ENCODE results near the gene PAQR7. TPM values are rescaled to one million over a fixed set of nuclear protein-coding genes. Genes with fewer than 3 reads are reported as not detected.

Gene PAQR7
- total RNA-seq, 1 experiment from 2014 or later = 14.1 TPM

DNA sequence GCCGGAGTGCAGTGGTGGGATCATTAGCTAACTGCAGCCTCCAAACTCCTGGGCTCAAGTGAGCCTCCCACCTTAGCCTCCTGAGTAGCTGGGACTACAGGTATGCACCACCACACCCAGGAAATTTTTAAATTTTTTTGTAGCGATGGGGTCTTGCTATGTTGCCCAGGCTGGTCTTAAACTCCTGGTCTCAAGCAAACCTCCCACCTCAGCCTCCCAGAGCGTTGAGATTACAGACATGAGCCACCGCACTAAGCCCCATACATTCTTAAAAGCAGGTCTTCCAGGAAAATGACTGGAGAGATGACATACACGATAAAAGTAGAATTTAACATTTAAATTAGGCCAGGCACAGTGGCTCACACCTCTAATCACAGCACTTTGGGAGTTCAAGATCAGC lies 42.4 kb downstream of the PAQR7 start:
- DNase-seq (ENCODE audit: low read depth) = no peak
- in situ Hi-C loops (cut with HindIII; ENCODE audit: low pct_unique_long_range_greater_than_20kb, low sequenced_read_pairs) = no loop called here

GRCh38 chr1:25832336-25833037 lies 43.0 kb downstream of the PAQR7 start:
- DNase-seq (ENCODE audit: low read depth) = no peak
- in situ Hi-C loops (cut with HindIII; ENCODE audit: low pct_unique_long_range_greater_than_20kb, low sequenced_read_pairs) = no loop called here

GRCh38 chr1:25831569-25832196 lies 43.8 kb downstream of the PAQR7 start:
- in situ Hi-C loops (cut with HindIII; ENCODE audit: low pct_unique_long_range_greater_than_20kb, low sequenced_read_pairs) = no loop called here

DNA sequence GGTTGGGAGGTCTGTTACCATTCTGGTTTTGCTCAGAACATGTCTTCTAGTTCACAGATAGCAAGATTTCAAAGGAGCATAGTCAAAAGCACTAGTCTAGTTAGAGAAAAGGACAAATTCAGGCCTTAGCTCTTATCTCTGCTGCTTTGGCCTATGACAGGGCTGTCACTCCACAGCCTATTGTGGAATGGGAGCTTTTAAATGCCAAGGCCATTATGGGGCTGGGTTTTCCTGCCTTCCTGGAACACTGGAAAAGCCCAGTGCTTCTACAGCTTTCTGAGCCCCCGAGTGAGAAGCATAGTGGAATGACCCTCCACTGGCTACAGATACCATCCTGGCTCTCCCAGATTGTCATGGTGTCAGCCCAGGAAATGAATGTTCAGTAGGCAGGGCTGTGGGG lies 46.5 kb downstream of the PAQR7 start:
- DNase-seq (ENCODE audit: low read depth) = no peak
- in situ Hi-C loops (cut with HindIII; ENCODE audit: low pct_unique_long_range_greater_than_20kb, low sequenced_read_pairs) = no loop called here

More at GRCh38 chr1:25831569-25832196, 43.8 kb downstream of the PAQR7 start:
- DNase-seq (ENCODE audit: low read depth) = no peak

DNA sequence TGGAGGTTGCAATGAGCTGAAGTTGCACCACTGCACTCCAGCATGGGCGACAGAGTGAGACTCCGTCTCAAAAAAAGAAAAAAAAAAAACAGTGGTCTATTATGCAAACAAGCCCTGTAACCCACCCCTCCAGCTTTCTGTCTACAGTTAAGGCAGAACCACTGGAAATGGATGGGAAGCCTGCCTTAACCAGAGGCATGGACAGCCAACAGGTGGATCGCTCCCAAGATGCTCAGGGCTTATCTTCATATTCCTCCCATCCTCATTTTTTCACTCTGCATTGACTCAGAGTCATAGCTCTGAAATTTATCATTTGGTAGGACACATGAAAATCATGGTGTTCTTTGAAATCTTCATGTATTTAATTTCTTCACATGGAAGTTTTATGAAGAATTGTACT lies 47.0 kb downstream of the PAQR7 start:
- DNase-seq (ENCODE audit: low read depth) = no peak
- in situ Hi-C loops (cut with HindIII; ENCODE audit: low pct_unique_long_range_greater_than_20kb, low sequenced_read_pairs) = no loop called here

DNA sequence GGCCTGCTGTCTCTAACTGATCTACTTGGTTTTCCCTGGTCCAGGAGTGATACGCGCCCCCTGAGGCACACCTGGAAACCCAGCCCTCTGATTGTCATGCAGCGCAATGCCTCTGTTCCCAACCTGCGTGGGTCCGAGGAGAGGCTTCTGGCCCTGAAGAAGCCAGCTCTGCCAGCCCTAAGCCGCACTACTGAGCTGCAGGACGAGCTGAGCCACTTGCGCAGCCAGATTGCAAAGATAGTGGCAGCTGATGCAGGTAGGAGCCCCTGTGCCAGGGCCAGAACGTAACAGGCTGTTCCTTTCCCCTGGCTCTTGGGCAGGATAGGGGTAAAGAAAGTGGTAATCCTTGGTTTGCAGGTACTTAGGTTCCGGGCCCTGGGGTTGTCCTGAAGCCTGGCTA lies 48.9 kb downstream of the PAQR7 start:
- no peak for DNase-seq (ENCODE audit: low read depth)
- in situ Hi-C loops (cut with HindIII; ENCODE audit: low pct_unique_long_range_greater_than_20kb, low sequenced_read_pairs) = no loop called here

GRCh38 chr1:25825605-25826004 lies 49.9 kb downstream of the PAQR7 start:
- DNase-seq (ENCODE audit: low read depth) = no peak
- in situ Hi-C loops (cut with HindIII; ENCODE audit: low pct_unique_long_range_greater_than_20kb, low sequenced_read_pairs) = no loop called here

GRCh38 chr1:25821630-25822091 lies 53.8 kb downstream of the PAQR7 start:
- DNase-seq (ENCODE audit: low read depth) = peak; percentile 51
- in situ Hi-C loops (cut with HindIII; ENCODE audit: low pct_unique_long_range_greater_than_20kb, low sequenced_read_pairs) = no loop called here

GRCh38 chr1:25821112-25821476 lies 54.4 kb downstream of the PAQR7 start:
- DNase-seq (ENCODE audit: low read depth) = no peak
- in situ Hi-C loops (cut with HindIII; ENCODE audit: low pct_unique_long_range_greater_than_20kb, low sequenced_read_pairs) = no loop called here

- in situ Hi-C loops (cut with HindIII; ENCODE audit: low pct_unique_long_range_greater_than_20kb, low sequenced_read_pairs) = no loop called here
- peak; percentile 46 for DNase-seq (ENCODE audit: low read depth)
These were observed 55.0 kb downstream of the PAQR7 start for GRCh38 chr1:25820247-25821111.

DNA sequence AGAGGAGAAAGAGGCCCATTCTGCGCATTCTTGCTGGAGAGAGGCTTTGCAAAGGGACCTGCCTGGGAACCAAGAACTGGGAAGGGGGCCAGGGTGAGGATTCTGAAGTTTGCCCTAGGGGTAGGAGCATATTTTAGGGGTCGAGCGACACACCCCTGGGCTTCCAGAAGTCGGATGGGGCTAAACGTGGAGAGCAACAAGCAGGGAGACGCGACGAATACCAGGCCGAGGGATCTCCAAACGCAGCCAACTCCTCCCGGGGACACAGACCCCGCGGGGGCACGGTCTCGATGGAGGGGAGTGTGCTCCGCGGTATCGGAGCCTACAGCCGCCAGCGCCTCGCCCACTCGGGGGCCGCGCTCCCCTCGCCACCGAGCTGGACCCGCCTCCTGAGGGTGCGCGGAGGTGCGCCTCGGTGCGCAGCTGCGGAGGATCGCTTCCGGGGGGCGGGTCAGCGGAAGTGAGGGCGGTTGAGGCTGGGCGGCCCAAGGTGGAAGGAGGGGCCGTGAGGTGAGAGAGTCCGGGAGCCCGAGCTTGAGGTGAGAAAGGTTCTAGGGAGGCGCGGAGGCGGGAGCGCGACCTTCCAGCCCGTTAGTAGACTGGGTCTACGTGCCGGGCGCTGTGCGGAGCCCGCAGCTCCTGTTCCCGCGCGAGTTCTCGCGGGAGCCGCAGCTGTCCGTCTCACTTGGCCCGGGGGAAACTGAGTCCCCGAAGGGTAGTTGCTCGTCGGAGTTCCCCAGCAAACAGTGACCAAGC lies 55.8 kb downstream of the PAQR7 start, which contains the start of gene MTFR1L:
MTFR1L (plus strand) TSS at position 464 of the 756 bp plus-strand sequence. CDS start 3,151 bp downstream, outside the sequence.
- in situ Hi-C loops (cut with HindIII; ENCODE audit: low pct_unique_long_range_greater_than_20kb, low sequenced_read_pairs) = no loop called here
- DNase-seq (ENCODE audit: low read depth) = peak; percentile 85

DNA sequence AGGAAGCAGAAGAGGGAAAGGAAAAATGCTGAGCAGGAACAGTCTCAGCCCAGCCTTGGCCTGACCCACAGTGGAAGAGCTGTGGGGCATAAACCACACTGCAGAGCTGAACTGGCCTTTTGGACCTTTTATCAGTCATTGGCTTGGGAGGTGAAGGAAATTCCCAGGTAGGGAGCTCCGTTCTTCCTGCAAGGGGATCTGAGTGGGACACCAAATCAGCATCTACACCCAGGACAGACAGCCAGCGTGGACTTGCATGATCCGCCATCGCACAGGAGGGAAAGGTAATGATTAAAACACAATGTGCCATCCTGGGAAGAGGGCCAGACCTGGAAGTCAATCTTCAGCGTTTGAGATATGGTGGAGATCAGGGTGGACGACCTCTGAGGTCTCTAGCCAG lies 56.9 kb downstream of the PAQR7 start:
- DNase-seq (ENCODE audit: low read depth) = no peak
- in situ Hi-C loops (cut with HindIII; ENCODE audit: low pct_unique_long_range_greater_than_20kb, low sequenced_read_pairs) = no loop called here

- in situ Hi-C loops (cut with HindIII; ENCODE audit: low pct_unique_long_range_greater_than_20kb, low sequenced_read_pairs) = no loop called here
- no peak for DNase-seq (ENCODE audit: low read depth)
These were observed 57.5 kb downstream of the PAQR7 start for GRCh38 chr1:25817840-25818501.

DNA sequence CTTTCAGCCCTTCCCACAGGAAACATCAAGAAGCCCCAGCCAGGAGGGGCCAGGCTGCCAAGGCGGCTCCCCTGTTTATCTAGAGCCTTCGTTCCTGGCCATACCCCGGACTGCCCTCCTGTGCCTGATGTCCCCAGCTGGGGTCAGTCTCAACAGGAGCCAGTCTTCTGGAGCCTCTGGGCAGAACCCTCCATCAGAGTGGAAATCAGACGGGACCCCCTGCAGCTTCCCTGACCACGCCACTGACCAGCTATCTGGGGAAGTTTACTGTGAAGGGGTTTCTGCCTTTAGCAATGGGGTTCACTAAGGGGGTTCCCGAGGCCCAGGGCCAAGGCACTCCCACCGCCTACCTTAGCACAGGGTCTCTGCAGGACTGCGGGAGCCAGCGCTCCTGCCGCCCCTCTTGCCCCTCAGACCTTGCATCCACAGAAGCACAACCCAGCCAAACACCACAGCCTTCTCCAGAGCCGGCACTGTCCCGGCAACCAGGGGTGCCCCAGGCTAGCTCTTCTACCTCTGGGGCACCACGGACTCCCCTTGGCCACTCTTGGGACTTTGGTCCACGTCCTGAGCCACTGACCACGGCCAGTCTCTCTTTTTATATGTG lies 59.3 kb downstream of the PAQR7 start:
- no peak for DNase-seq (ENCODE audit: low read depth)
- in situ Hi-C loops (cut with HindIII; ENCODE audit: low pct_unique_long_range_greater_than_20kb, low sequenced_read_pairs) = no loop called here

DNA sequence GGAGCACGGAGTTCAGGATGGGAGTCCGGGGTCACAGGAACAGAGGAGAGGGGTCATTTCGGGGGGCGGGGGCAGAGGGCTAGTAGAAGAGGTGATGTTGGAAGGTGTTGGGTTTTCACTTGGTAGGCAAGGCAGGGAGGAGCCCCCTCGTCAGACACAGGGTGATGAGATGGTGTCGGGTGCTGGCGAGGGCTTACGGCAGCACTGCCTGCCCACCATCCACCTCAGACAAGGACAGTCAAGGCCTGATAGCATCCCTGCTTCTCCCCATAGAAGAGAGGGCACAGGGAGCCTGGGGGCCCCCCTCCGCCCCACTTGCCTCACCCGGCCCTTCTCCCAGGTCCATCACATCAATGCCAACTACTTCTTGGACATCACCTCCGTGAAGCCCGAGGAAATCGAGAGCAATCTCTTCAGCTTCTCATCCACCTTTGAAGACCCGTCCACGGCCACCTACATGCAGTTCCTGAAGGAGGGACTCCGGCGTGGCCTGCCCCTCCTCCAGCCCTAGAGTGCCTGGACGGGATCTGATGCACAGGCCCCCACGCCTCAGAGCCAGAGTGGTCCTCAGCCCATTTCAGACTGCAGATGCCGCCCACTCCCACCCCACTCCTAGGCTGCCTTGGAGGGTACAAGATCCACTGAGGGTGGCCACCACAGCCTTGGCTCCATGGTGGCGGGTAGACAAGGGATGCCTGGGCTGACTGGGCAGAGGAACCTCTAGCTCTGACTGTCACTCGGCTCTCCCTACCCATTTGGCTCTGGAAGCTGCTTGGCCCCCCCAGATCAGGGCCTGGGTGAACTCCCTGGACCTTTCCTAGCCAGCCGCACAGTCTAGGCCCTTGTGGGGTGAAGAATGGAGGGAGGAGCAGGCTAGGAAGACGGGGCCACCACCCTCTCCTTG lies 60.0 kb downstream of the PAQR7 start:
- in situ Hi-C loops (cut with HindIII; ENCODE audit: low pct_unique_long_range_greater_than_20kb, low sequenced_read_pairs) = no loop called here
- DNase-seq (ENCODE audit: low read depth) = no peak

DNA sequence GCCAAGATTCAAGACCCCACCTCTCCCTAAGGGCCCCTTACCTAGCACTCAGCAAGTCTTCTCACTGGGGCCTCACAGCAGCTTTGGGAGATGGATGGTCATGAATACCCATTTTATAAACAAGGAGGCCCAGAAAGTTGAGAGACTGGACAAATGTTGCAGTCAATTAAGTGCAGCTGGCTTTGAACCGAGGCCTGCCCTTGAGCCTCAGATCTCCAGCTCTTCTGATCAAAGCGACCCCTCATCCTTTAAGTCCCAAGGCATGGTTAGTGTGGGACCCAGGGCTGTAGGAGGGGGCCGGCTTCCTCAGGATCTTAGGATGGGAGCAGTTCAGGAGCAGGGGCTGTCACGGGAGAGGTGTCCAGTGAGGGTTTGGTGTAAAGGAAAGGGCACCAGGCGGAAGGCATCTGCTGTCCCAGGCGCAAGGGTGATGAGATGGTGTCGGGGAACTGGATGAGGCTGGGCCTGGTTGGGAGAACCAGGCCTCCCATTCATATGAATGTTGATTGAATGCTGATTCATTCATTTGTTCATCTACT lies 60.9 kb downstream of the PAQR7 start:
- no peak for DNase-seq (ENCODE audit: low read depth)
- in situ Hi-C loops (cut with HindIII; ENCODE audit: low pct_unique_long_range_greater_than_20kb, low sequenced_read_pairs) = no loop called here
